ENCODE measurements around the gene RASD1. TPM values are rescaled to one million over a fixed set of nuclear protein-coding genes. Genes with fewer than 3 reads are reported as not detected.
A peak's percentile ranks its signal among the peaks of the same experiment; 100 is the strongest.

Gene RASD1
- total RNA-seq, 2 donors from 2014 or later: 124 to 175 TPM

DNA sequence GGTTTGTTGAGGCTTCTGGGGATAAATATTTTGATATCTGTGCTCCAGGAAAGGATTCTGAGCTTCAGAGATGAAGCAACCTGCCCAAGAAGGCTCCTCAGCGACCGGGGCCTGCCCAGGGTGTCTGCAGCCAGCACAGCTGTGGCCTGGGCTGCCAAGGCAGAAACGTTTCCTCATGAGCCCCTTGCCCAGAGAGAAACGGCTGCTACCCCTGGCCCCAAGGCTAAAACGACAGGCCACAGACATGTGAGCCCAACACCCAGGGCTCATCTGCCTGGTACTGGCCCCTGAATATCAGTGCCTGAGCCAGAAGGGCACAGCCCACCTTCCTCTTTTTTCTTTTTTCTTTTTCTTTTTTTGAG is 45.4 kb upstream of the RASD1 start:
- Histone ChIP-seq H3K27ac (peak overlapping the region; percentile 48 to 50), H3K9me3 (no peaks in the 10 kb centered on the region), H3K4me3 (no peak overlapping the region), H3K36me3 (no peaks in the 10 kb centered on the region), H3K4me1 (replicated peaks) (peaks cover 20% of the 10 kb centered on the region), H3K27me3 (replicated peaks; ENCODE audit: insufficient read depth) (no peaks in the 10 kb centered on the region)
- WGBS: 42% methylated on average over 5 of the region's 5 CpGs
- TF ChIP-seq POLR2AphosphoS5 (IDR thresholded peaks at IDR 0.05): no peak
- no peak for TF ChIP-seq POLR2A (IDR thresholded peaks at IDR 0.05)
- TF ChIP-seq, protein P1, sequence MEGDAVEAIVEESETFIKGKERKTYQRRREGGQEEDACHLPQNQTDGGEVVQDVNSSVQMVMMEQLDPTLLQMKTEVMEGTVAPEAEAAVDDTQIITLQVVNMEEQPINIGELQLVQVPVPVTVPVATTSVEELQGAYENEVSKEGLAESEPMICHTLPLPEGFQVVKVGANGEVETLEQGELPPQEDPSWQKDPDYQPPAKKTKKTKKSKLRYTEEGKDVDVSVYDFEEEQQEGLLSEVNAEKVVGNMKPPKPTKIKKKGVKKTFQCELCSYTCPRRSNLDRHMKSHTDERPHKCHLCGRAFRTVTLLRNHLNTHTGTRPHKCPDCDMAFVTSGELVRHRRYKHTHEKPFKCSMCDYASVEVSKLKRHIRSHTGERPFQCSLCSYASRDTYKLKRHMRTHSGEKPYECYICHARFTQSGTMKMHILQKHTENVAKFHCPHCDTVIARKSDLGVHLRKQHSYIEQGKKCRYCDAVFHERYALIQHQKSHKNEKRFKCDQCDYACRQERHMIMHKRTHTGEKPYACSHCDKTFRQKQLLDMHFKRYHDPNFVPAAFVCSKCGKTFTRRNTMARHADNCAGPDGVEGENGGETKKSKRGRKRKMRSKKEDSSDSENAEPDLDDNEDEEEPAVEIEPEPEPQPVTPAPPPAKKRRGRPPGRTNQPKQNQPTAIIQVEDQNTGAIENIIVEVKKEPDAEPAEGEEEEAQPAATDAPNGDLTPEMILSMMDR (IDR thresholded peaks at IDR 0.05): no peak
- intact Hi-C loops (cut with DNase I): no loop called here
- DNase-seq (ENCODE audit: low spot score): no peak

DNA sequence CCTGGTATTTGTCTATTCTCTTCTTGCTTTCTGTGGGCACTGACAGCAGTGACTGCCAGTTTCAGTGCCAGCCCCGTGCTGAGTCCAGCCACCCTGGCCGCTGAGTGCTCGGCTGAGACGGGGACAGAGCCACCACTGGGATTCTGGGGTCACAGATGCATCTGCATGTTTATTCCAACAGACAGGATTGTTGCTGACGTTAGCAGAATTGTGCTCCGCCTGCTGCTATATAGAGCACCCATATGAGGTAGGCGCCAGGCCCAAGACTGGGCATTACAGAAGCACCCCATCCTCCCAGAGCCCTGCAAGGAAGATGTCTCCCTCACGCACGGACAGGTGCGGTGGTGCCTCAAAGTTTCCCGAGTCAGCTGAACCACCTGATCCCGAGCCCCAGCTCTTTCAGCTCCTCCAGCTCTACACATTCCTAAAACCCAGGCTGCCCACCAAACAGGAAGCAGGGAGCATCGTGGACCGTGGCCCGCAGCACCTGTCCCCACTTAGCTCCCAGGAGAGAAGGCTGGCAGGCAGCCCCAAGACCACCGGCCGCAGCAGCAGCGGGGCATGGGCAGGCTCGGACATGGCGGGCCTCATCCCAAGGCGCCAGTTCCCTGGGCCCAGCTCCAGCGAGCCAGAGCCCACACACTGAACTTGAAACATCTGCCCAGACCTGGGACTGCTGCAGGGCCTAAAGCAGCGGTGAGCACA is 44.9 kb upstream of the RASD1 start:
- 42% methylated on average over 23 of the region's 23 CpGs for WGBS
- no peak overlapping the region for H3K4me3 ChIP-seq
- no peak for DNase-seq (ENCODE audit: low spot score)
- H3K9me3 ChIP-seq: no peaks in the 10 kb centered on the region
- peak overlapping the region; percentile 48 to 50 for H3K27ac ChIP-seq
- H3K27me3 ChIP-seq (replicated peaks; ENCODE audit: insufficient read depth): no peaks in the 10 kb centered on the region
- H3K36me3 ChIP-seq: no peaks in the 10 kb centered on the region
- TF ChIP-seq, protein P1 (IDR thresholded peaks at IDR 0.05): no peak
- peak; percentile 33 for TF ChIP-seq POLR2AphosphoS5 (IDR thresholded peaks at IDR 0.05)
- peaks cover 25% of the 10 kb centered on the region for H3K4me1 ChIP-seq (replicated peaks)
- intact Hi-C loops (cut with DNase I): no loop called here

DNA sequence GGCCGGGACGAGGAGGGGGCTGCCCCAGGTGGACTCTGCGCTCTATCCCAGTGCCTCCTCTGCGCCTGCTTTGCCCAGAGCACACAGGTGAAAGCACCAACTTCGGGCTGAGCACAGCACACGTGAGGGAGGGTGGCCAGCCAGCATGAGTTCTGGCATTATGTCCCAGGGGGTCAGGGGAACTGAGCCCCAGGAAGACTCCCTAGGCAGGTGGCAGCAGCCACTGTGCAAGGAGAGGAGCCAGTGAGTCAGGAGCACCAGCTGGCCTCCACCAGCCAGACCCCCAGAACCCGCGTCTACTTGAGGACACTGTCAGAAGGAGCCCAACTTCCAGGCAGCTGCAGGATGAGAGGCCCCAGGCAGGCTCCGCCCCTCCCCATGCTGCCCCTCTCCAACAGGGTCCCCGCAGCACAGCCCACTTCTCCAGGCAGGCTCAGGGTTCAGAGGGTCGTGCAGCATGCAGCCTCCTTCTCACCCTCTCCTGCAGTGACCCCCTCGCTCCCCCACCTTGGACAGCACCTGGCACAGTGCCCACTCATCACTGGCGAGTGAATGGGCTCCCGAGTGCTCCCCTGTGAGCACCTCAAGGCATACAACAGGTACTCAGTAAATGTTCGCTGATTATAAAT is 44.2 kb upstream of the RASD1 start:
- 75% methylated on average over 15 of the region's 15 CpGs for WGBS
- no peak overlapping the region for H3K4me3 ChIP-seq
- no peaks in the 10 kb centered on the region for H3K36me3 ChIP-seq
- DNase-seq (ENCODE audit: low spot score): no peak
- intact Hi-C loops (cut with DNase I): no loop called here
- peaks cover 29% of the 10 kb centered on the region for H3K4me1 ChIP-seq (replicated peaks)
- TF ChIP-seq POLR2AphosphoS5 (IDR thresholded peaks at IDR 0.05) (no peak), POLR2A (IDR thresholded peaks at IDR 0.05) (no peak)
- TF ChIP-seq, protein P1 (IDR thresholded peaks at IDR 0.05): no peak
- H3K27ac ChIP-seq: peak overlapping the region in 1 of 2 donors; percentile 86
- H3K9me3 ChIP-seq: no peaks in the 10 kb centered on the region
- H3K27me3 ChIP-seq (replicated peaks; ENCODE audit: insufficient read depth): no peaks in the 10 kb centered on the region

DNA sequence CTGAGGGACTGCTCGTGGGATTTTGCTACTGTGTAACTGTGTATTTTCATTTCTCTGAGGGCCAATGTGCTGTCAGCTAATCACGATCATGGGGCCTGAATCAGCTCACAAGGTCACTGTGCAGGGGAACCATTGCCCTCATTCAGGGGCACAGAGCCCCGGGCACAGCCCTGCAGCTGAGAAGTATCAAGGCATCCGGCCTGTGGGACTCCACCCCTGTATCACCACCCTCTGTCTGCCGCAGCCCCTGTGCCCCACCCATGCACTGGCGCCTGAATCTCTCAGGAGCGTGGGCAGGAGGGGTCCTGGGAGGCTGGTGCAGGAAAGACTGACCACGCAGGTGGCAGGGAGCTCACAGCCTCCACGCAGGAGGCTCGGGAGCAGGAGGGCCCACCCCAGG is 43.4 kb upstream of the RASD1 start:
- intact Hi-C loops (cut with DNase I): no loop called here
- TF ChIP-seq, protein P1 (IDR thresholded peaks at IDR 0.05): no peak
- no peak for TF ChIP-seq POLR2A (IDR thresholded peaks at IDR 0.05)
- no peak for TF ChIP-seq POLR2AphosphoS5 (IDR thresholded peaks at IDR 0.05)
- Histone ChIP-seq H3K27me3 (replicated peaks; ENCODE audit: insufficient read depth) (no peaks in the 10 kb centered on the region), H3K36me3 (no peaks in the 10 kb centered on the region), H3K4me3 (no peak overlapping the region), H3K4me1 (replicated peaks) (peaks cover 29% of the 10 kb centered on the region), H3K9me3 (no peaks in the 10 kb centered on the region), H3K27ac (peak overlapping the region; percentile 73 to 86)
- DNase-seq (ENCODE audit: low spot score): no peak
- 91% methylated on average over 10 of the region's 10 CpGs for WGBS
